HEK293 (cell line): ENCODE results near the gene PPP4R2.

Experiments
- PRDM10 ChIP-seq: fragments of 450-650 bp; formaldehyde crosslinking; IDR thresholded peaks from 2 replicates; pipeline ENCODE4 v1.5.1; 2016; ENCODE audit warnings: missing biosample characterization, missing genetic modification characterization
- REPIN1 ChIP-seq: fragments of 450-650 bp; formaldehyde crosslinking; IDR thresholded peaks from 2 replicates; pipeline ENCODE4 v1.5.1; 2017; ENCODE audit warnings: missing biosample characterization, missing genetic modification characterization, low read depth
- SALL2 ChIP-seq: fragments of 450-650 bp; formaldehyde crosslinking; IDR thresholded peaks from 2 replicates; pipeline ENCODE4 v1.5.0; 2017; ENCODE audit warnings: missing biosample characterization, mild to moderate bottlenecking, missing genetic modification characterization, borderline replicate concordance
- SETDB1 ChIP-seq: IDR thresholded peaks from one replicate; pipeline ENCODE4 v1.6.1; 2017; ENCODE audit warnings: mild to moderate bottlenecking, low read length, moderate library complexity, mixed read lengths; ENCODE audit not compliant: insufficient read length
- ZNF274 ChIP-seq, 2 experiments: fragments of 200-500 bp in 1 of 2; fragments of 450-650 bp in 1 of 2; sonication (Bioruptor generic) in 1 of 2; formaldehyde crosslinking in 1 of 2; IDR thresholded peaks; 2 replicates each; pipeline versions ENCODE4 v1.5.1 to v1.6.1; 2014 to 2016; ENCODE audit warnings: borderline replicate concordance in 1 of 2, inconsistent platforms in 1 of 2, low read length in 1 of 2, missing biosample characterization in 1 of 2, missing genetic modification characterization in 1 of 2
- ZNF404 ChIP-seq: fragments of 450-650 bp; formaldehyde crosslinking; IDR thresholded peaks from 2 replicates; pipeline ENCODE4 v1.5.1; 2017; ENCODE audit warnings: missing biosample characterization, missing genetic modification characterization
- ZNF449 ChIP-seq: fragments of 450-650 bp; formaldehyde crosslinking; IDR thresholded peaks from 2 replicates; pipeline ENCODE4 v1.5.1; 2017; ENCODE audit warnings: missing biosample characterization, mild to moderate bottlenecking, missing genetic modification characterization, moderate library complexity
- ZNF654 ChIP-seq: fragments of 450-650 bp; formaldehyde crosslinking; IDR thresholded peaks from 2 replicates; pipeline ENCODE4 v1.5.1; 2016; ENCODE audit warnings: low read depth, missing biosample characterization, missing genetic modification characterization
- ZSCAN23 ChIP-seq: fragments of 450-650 bp; formaldehyde crosslinking; IDR thresholded peaks from 2 replicates; pipeline ENCODE4 v1.5.1; 2016; ENCODE audit warnings: missing biosample characterization, missing genetic modification characterization
- TF ChIP-seq, protein P1 (sequence below): fragments of 450-650 bp; formaldehyde crosslinking; IDR thresholded peaks from 2 replicates; pipeline ENCODE4 v1.5.1; 2016; ENCODE audit warnings: missing biosample characterization, missing genetic modification characterization
- TF ChIP-seq, protein P2 (sequence below): fragments of 450-650 bp; formaldehyde crosslinking; IDR thresholded peaks from 2 replicates; pipeline ENCODE4 v1.5.1; 2016; ENCODE audit warnings: missing biosample characterization, missing genetic modification characterization

GRCh38 chr3:73026760-73027113, 30.1 kb downstream of the PPP4R2 start:
- TF ChIP-seq ZSCAN23 (tag by site-specific recombination) = no peak
- TF ChIP-seq, protein P1, sequence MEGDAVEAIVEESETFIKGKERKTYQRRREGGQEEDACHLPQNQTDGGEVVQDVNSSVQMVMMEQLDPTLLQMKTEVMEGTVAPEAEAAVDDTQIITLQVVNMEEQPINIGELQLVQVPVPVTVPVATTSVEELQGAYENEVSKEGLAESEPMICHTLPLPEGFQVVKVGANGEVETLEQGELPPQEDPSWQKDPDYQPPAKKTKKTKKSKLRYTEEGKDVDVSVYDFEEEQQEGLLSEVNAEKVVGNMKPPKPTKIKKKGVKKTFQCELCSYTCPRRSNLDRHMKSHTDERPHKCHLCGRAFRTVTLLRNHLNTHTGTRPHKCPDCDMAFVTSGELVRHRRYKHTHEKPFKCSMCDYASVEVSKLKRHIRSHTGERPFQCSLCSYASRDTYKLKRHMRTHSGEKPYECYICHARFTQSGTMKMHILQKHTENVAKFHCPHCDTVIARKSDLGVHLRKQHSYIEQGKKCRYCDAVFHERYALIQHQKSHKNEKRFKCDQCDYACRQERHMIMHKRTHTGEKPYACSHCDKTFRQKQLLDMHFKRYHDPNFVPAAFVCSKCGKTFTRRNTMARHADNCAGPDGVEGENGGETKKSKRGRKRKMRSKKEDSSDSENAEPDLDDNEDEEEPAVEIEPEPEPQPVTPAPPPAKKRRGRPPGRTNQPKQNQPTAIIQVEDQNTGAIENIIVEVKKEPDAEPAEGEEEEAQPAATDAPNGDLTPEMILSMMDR = no peak
- no peak for TF ChIP-seq ZNF404 (tag by site-specific recombination)
- TF ChIP-seq ZNF274 (IDR thresholded peaks at IDR 0.05; ENCODE audit: low read length) = no peak
- no peak for TF ChIP-seq ZNF274 (tag by site-specific recombination; IDR thresholded peaks at IDR 0.05; ENCODE audit: borderline replicate concordance)
- no peak for TF ChIP-seq SALL2 (tag by site-specific recombination)
- TF ChIP-seq ZNF654 (tag by site-specific recombination) = no peak
- TF ChIP-seq ZNF449 (tag by site-specific recombination) = no peak
- no peak for TF ChIP-seq PRDM10 (tag by site-specific recombination)
- TF ChIP-seq, protein P2, sequence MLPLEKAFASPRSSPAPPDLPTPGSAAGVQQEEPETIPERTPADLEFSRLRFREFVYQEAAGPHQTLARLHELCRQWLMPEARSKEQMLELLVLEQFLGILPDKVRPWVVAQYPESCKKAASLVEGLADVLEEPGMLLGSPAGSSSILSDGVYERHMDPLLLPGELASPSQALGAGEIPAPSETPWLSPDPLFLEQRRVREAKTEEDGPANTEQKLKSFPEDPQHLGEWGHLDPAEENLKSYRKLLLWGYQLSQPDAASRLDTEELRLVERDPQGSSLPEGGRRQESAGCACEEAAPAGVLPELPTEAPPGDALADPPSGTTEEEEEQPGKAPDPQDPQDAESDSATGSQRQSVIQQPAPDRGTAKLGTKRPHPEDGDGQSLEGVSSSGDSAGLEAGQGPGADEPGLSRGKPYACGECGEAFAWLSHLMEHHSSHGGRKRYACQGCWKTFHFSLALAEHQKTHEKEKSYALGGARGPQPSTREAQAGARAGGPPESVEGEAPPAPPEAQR (tag by site-specific recombination) = no peak
- TF ChIP-seq SETDB1 = no peak
- no peak for TF ChIP-seq REPIN1 (tag by site-specific recombination)
